Erythroblast (primary cell): ENCODE measurements around the gene TRIM46.

Source experiments
- GATA1 ChIP-seq: IDR thresholded peaks from 2 replicates; pipeline ENCODE4 v1.6.1; 2011; ENCODE audit warnings: low read depth, mild to moderate bottlenecking, control low read depth, low read length, moderate library complexity
- POLR2A ChIP-seq: IDR thresholded peaks from 2 replicates; pipeline ENCODE4 v1.6.1; 2011; ENCODE audit warnings: mild to moderate bottlenecking, low read length

GRCh38 chr1:155179112-155180031 lies 5.7 kb downstream of the TRIM46 start:
- no peak for TF ChIP-seq POLR2A
- no peak for TF ChIP-seq GATA1
